Activated naive CD4-positive, alpha-beta T cell treated with anti-CD3 and anti-CD28 coated beads, Interleukin-2, amount 50 U/mL, for 24 hours (primary cell): ENCODE results near the gene BRD3.
A peak's percentile ranks its signal among the peaks of the same experiment; 100 is the strongest.

ENCODE experiments used
- H3K27ac Mint-ChIP-seq: one replicate; pipeline ENCODE4 v1.8.0; 2021; ENCODE audit warnings: mild to moderate bottlenecking, mixed read lengths
- H3K27me3 Mint-ChIP-seq: one replicate; pipeline ENCODE4 v1.8.0; 2021; ENCODE audit warnings: mixed read lengths
- H3K36me3 Mint-ChIP-seq: one replicate; pipeline ENCODE4 v1.8.0; 2021; ENCODE audit warnings: mixed read lengths
- H3K4me1 Mint-ChIP-seq: one replicate; pipeline ENCODE4 v1.8.0; 2021; ENCODE audit warnings: mixed read lengths
- H3K4me3 Mint-ChIP-seq: one replicate; pipeline ENCODE4 v1.8.0; 2021; ENCODE audit warnings: mild to moderate bottlenecking, mixed read lengths
- H3K9me3 Mint-ChIP-seq: one replicate; pipeline ENCODE4 v1.8.0; 2021; ENCODE audit warnings: mixed read lengths

BRD3 gene

GRCh38 chr9:134071149-134071548, 3.3 kb upstream of the BRD3 start:
- Mint-ChIP-seq H3K36me3 (no peaks in the 10 kb centered on the region), H3K27ac (no peak overlapping the region), H3K9me3 (no peaks in the 10 kb centered on the region), H3K4me1 (peaks cover 13% of the 10 kb centered on the region), H3K4me3 (no peak overlapping the region), H3K27me3 (peaks cover 2% of the 10 kb centered on the region)

DNA sequence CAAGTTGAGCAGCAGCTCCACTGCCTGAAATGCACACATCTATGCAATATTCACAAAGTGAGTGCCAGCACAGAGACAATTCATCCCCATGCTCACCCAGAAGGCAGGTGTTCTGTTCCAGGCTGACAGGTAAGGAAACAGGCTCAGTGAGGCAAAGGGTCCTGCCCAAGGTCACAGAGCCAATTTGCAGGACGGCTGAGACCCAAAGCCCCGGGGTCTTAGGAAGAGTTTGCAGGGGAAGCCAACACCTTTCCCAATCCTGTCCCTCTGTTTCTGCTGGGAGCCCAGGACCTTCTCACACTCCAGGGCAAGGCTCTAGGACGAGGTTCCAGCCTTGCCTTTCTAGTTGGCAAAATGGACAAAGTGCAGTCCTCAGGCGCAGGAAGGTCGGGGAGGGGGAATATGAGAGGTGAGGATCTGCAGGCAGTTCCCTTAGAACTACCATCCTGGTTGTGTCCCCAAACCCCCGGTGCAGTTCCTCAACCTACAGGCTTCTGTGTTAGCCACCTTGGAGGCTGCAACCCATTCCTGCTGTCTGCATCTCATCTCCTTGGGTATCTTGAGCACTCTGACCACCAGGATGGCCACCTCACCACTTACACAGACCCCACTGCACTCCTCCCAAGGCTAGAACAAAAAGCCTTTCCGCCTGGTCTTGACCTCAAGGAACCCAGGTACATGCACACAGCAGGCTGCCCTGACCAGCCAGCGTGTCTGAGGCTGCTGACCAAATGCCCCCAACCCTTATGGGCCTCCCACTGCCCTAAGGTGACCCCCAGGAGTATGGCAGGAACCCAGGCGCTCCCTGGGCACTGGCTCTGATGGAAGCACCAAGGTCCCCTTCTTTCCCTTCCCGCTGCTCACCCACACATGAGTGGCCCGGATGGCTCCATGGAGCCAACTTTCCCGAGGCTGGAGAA, 1.9 kb upstream of the BRD3 start:
- Mint-ChIP-seq H3K27ac (no peak overlapping the region), H3K9me3 (no peaks in the 10 kb centered on the region), H3K36me3 (no peaks in the 10 kb centered on the region), H3K4me1 (peaks cover 27% of the 10 kb centered on the region), H3K4me3 (peak overlapping the region; percentile 84), H3K27me3 (peaks cover 2% of the 10 kb centered on the region)

GRCh38 chr9:134068744-134069479, 1.1 kb upstream of the BRD3 start:
- peak overlapping the region; percentile 84 for H3K4me3 Mint-ChIP-seq
- peaks cover 31% of the 10 kb centered on the region for H3K4me1 Mint-ChIP-seq
- peaks cover 2% of the 10 kb centered on the region for H3K27me3 Mint-ChIP-seq
- H3K36me3 Mint-ChIP-seq, result no peaks in the 10 kb centered on the region
- H3K27ac Mint-ChIP-seq, result peak overlapping the region; percentile 80
- H3K9me3 Mint-ChIP-seq, result no peaks in the 10 kb centered on the region

- peaks cover 46% of the 10 kb centered on the region for H3K4me1 Mint-ChIP-seq
- H3K36me3 Mint-ChIP-seq, result no peaks in the 10 kb centered on the region
- H3K27me3 Mint-ChIP-seq, result no peaks in the 10 kb centered on the region
- H3K4me3 Mint-ChIP-seq, result peak overlapping the region; percentile 89
- no peaks in the 10 kb centered on the region for H3K9me3 Mint-ChIP-seq
- H3K27ac Mint-ChIP-seq, result peak overlapping the region; percentile 30
Observed at GRCh38 chr9:134066913-134067851, 644 bp downstream of the BRD3 start.

GRCh38 chr9:134066526-134066912, 1.3 kb downstream of the BRD3 start:
- peak overlapping the region; percentile 87 for H3K27ac Mint-ChIP-seq
- no peaks in the 10 kb centered on the region for H3K9me3 Mint-ChIP-seq
- peaks cover 48% of the 10 kb centered on the region for H3K4me1 Mint-ChIP-seq
- H3K4me3 Mint-ChIP-seq, result peak overlapping the region; percentile 89
- H3K27me3 Mint-ChIP-seq, result no peaks in the 10 kb centered on the region
- no peaks in the 10 kb centered on the region for H3K36me3 Mint-ChIP-seq

DNA sequence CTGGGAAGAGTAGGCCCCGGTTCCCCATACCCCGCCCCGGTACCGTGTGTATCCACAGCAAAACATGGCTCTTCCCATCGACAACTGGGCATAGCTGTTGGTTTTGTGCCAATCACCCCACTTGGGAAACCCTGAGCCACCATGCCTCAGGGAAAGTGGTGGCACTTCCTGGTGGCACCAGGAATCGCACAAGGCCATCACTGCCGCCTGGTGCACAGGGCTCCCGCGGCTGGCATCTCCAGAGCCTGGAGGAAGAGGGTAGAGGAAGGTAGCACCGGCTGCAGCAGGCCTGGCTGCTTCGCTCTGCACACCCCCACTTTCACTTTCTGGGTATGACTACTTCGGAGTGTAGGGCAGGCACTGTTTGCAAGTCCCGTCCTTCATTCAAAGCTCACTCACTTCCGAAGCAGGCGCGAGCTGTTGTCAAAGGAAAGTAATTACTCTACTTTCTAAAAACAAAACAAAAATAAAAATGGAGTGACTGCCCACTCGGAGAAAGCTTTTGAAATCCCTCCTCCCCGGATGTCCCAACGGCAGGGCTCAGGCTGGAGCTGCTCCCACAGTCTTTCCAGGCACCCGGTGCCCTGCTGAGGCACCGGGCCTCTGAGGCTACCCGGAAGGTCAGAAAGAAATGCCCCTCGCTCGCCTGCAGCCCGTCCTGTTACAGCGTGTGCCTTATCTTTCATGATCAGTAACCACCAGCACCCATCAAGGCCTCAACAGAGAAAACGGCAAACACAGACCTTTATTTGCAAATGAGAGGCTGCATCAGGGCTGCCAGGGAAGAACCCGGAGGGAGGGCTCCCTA, 2.0 kb downstream of the BRD3 start:
- Mint-ChIP-seq H3K4me1 (peaks cover 55% of the 10 kb centered on the region), H3K9me3 (no peaks in the 10 kb centered on the region), H3K27ac (peak overlapping the region; percentile 87), H3K4me3 (peak overlapping the region; percentile 89), H3K27me3 (no peaks in the 10 kb centered on the region), H3K36me3 (no peaks in the 10 kb centered on the region)

DNA sequence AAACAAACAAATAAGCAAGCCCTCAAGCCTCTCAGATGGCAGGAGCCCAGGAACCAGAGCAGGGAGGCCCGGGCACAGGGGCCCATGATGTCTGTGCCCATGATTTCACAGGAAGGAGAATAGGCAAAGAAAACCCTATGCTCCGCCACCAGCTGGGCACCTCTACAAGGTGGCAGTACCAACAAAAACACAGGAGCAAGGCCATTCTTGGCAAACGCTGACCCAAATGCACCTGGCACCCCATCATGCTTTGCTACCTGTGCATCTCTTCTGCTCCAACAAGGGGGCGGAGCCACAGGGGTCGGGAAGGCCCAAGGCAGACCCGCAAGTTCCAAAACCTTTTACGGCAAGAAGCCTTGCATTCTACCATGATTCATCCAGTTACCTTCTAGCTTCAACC, 3.1 kb downstream of the BRD3 start:
- Mint-ChIP-seq H3K27ac (no peak overlapping the region), H3K9me3 (no peaks in the 10 kb centered on the region), H3K4me3 (no peak overlapping the region), H3K36me3 (no peaks in the 10 kb centered on the region), H3K4me1 (peaks cover 65% of the 10 kb centered on the region), H3K27me3 (no peaks in the 10 kb centered on the region)

- H3K4me1 Mint-ChIP-seq, result peaks cover 63% of the 10 kb centered on the region
- H3K27me3 Mint-ChIP-seq, result no peaks in the 10 kb centered on the region
- H3K27ac Mint-ChIP-seq, result no peak overlapping the region
- H3K9me3 Mint-ChIP-seq, result no peaks in the 10 kb centered on the region
- no peak overlapping the region for H3K4me3 Mint-ChIP-seq
- no peaks in the 10 kb centered on the region for H3K36me3 Mint-ChIP-seq
Observed at GRCh38 chr9:134063571-134064450, 4.0 kb downstream of the BRD3 start.

DNA sequence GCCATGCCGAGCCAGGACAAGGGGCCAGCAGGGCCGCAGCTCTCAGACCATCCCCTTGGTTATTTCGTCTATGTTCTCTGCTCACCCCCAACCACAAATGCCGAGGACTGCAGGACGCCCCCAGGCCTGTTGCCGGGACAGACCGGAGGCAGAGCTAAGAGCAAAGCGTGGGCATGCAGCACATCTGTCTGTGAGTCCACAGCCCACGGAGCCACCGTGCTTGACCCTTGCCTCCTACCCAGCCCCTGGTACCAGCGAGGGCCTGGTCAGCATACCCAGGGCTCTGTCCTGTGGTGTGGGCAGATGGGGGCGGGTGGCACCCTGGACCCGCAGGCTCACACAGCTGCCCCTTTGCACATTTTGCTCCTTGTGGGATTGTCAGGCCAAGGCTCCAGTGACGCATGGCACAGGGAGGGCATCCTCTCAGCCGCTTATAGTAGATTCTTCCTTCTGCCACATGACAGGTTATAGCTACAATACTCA, 4.7 kb downstream of the BRD3 start:
- H3K4me3 Mint-ChIP-seq, result no peak overlapping the region
- peaks cover 65% of the 10 kb centered on the region for H3K4me1 Mint-ChIP-seq
- no peaks in the 10 kb centered on the region for H3K9me3 Mint-ChIP-seq
- no peaks in the 10 kb centered on the region for H3K36me3 Mint-ChIP-seq
- no peaks in the 10 kb centered on the region for H3K27me3 Mint-ChIP-seq
- no peak overlapping the region for H3K27ac Mint-ChIP-seq

DNA sequence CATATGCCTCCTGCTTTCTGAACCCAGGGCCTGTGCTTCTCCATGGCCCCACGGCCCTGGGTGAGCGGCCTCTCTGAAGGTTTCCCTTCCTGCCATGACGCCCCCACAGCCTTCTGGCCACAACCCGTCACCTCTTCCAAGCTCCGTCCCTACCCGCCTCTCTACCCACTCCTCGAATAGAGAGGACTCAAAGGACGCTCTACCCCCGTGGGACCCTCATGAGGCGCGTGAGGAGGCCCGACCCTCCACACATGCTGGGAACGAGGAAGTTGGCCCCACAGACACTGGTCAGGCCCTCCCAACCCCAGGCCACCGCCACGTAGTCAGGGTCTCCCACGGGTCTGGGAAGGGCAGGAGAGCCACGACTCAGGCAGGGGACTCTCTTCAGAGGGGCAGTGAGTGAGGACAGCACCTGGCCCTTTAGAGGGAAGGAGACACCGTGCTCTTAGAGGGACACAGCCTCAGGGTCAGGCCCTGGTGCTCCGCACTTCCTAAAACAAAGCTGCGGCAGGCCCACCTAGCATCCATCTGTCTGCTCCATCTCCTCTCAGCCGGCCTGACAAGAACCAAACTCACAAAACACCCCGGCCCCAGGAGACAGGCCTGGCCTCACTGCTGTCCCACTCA, 5.3 kb downstream of the BRD3 start:
- Mint-ChIP-seq H3K36me3 (no peaks in the 10 kb centered on the region), H3K27ac (no peak overlapping the region), H3K4me3 (no peak overlapping the region), H3K4me1 (peaks cover 65% of the 10 kb centered on the region), H3K9me3 (no peaks in the 10 kb centered on the region), H3K27me3 (no peaks in the 10 kb centered on the region)

GRCh38 chr9:134061688-134062371, 6.0 kb downstream of the BRD3 start:
- Mint-ChIP-seq H3K36me3 (no peaks in the 10 kb centered on the region), H3K4me1 (peaks cover 72% of the 10 kb centered on the region), H3K9me3 (no peaks in the 10 kb centered on the region), H3K27me3 (no peaks in the 10 kb centered on the region), H3K4me3 (no peak overlapping the region), H3K27ac (no peak overlapping the region)

DNA sequence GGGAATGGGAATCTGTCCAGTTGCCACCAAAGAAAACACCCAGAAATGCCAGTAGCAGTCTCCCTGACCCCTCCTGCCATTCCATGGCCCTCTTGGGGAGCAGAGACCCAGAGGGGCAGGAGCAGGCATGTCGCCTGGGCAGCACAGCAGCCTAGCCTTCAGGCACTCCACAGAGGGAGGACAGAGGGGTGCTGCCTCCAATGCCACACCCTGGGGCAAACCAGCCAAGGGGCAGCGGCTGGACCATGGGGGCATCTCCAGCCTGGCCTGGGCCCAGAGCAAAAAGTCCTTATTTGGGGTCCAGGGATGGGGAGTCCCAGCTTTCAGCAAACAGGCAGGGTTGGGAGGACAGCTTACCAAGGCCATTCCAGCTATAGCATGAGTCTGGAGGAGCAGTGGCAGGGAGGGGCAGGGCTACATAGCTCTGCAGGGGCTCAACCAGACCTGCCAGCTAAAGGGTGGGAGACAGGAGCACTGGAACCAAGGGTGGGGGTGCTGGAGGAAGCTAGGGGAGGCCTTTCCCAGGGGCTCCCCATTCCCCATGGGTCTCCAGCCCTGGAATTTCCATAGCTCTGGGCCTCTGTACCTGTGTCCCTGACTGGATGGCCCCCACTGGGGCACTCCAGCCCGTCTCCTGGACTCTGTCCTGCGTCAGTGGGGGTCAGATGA, 6.7 kb downstream of the BRD3 start:
- no peaks in the 10 kb centered on the region for H3K9me3 Mint-ChIP-seq
- peaks cover 74% of the 10 kb centered on the region for H3K4me1 Mint-ChIP-seq
- H3K27me3 Mint-ChIP-seq, result no peaks in the 10 kb centered on the region
- H3K36me3 Mint-ChIP-seq, result no peaks in the 10 kb centered on the region
- no peak overlapping the region for H3K4me3 Mint-ChIP-seq
- H3K27ac Mint-ChIP-seq, result no peak overlapping the region

DNA sequence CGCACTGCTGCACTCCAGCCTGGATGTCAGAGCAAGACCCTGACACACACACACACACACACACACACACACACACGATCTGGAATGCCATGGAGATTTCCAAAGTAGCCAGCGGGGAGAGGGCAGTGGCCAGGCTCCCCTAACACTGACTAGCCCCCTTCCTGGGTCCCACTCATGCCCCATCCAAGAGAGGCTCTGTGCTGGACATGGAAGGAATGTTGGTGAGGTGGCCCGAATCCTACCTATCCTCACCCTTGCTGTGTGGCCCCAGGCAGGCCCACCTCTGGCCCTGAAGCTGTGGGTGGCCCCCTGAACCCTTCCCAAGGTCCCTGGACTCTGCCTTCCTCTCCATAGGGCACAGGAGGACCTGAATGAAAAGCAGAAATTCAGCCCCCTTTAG, 7.3 kb downstream of the BRD3 start:
- H3K4me1 Mint-ChIP-seq, result peaks cover 68% of the 10 kb centered on the region
- H3K9me3 Mint-ChIP-seq, result no peaks in the 10 kb centered on the region
- no peak overlapping the region for H3K27ac Mint-ChIP-seq
- no peaks in the 10 kb centered on the region for H3K36me3 Mint-ChIP-seq
- no peaks in the 10 kb centered on the region for H3K27me3 Mint-ChIP-seq
- H3K4me3 Mint-ChIP-seq, result no peak overlapping the region
